Measurements from ENCODE around the gene SCAF4.
"Not testable (repeated sequence)": the region's sequence is repeated elsewhere in the genome, so short reads cannot be mapped to it uniquely, and the experiment has no call there.

The SCAF4 gene

GRCh38 chr21:31731857-31732596 lies at the start of gene SCAF4:
TSS of gene SCAF4 (minus strand) at chr21:31732118. CDS start at chr21:31731692, 426 bp downstream.
- in situ Hi-C loops (cut with HindIII; ENCODE audit: low sequenced_read_pairs) = no loop called here

- in situ Hi-C loops (cut with HindIII; ENCODE audit: low sequenced_read_pairs) = no loop called here
Measured at GRCh38 chr21:31780944-31781343, 49.0 kb upstream of the SCAF4 start.

- in situ Hi-C loops (cut with HindIII; ENCODE audit: low sequenced_read_pairs) = no loop called here
Measured at GRCh38 chr21:31778546-31778945, 46.6 kb upstream of the SCAF4 start.

- in situ Hi-C loops (cut with HindIII; ENCODE audit: low sequenced_read_pairs) = no loop called here
Measured at GRCh38 chr21:31777857-31778256, 45.9 kb upstream of the SCAF4 start.

GRCh38 chr21:31774031-31774430 lies 42.1 kb upstream of the SCAF4 start:
- in situ Hi-C loops (cut with HindIII; ENCODE audit: low sequenced_read_pairs) = no loop called here

GRCh38 chr21:31772674-31773555 lies 41.0 kb upstream of the SCAF4 start:
- in situ Hi-C loops (cut with HindIII; ENCODE audit: low sequenced_read_pairs) = no loop called here

GRCh38 chr21:31771685-31772084 lies 39.8 kb upstream of the SCAF4 start:
- in situ Hi-C loops (cut with HindIII; ENCODE audit: low sequenced_read_pairs) = no loop called here

- in situ Hi-C loops (cut with HindIII; ENCODE audit: low sequenced_read_pairs) = no loop called here
Measured at GRCh38 chr21:31768710-31769109, 36.8 kb upstream of the SCAF4 start.

- in situ Hi-C loops (cut with HindIII; ENCODE audit: low sequenced_read_pairs) = no loop called here
Measured at GRCh38 chr21:31766899-31767298, 35.0 kb upstream of the SCAF4 start.

- in situ Hi-C loops (cut with HindIII; ENCODE audit: low sequenced_read_pairs) = not testable (repeated sequence)
Measured at GRCh38 chr21:31765850-31766249, 33.9 kb upstream of the SCAF4 start.

GRCh38 chr21:31760931-31761330 lies 29.0 kb upstream of the SCAF4 start:
- in situ Hi-C loops (cut with HindIII; ENCODE audit: low sequenced_read_pairs) = no loop called here

GRCh38 chr21:31756787-31757186 lies 24.9 kb upstream of the SCAF4 start:
- in situ Hi-C loops (cut with HindIII; ENCODE audit: low sequenced_read_pairs) = no loop called here

GRCh38 chr21:31755027-31755426 lies 23.1 kb upstream of the SCAF4 start:
- in situ Hi-C loops (cut with HindIII; ENCODE audit: low sequenced_read_pairs) = no loop called here

GRCh38 chr21:31754708-31754960 lies 22.7 kb upstream of the SCAF4 start:
- in situ Hi-C loops (cut with HindIII; ENCODE audit: low sequenced_read_pairs) = no loop called here

GRCh38 chr21:31753949-31754707 lies 22.2 kb upstream of the SCAF4 start:
- in situ Hi-C loops (cut with HindIII; ENCODE audit: low sequenced_read_pairs) = no loop called here

- in situ Hi-C loops (cut with HindIII; ENCODE audit: low sequenced_read_pairs) = no loop called here
Measured at GRCh38 chr21:31752967-31753366, 21.0 kb upstream of the SCAF4 start.

- in situ Hi-C loops (cut with HindIII; ENCODE audit: low sequenced_read_pairs) = no loop called here
Measured at GRCh38 chr21:31752352-31752751, 20.4 kb upstream of the SCAF4 start.

GRCh38 chr21:31750843-31751242 lies 18.9 kb upstream of the SCAF4 start:
- in situ Hi-C loops (cut with HindIII; ENCODE audit: low sequenced_read_pairs) = no loop called here

GRCh38 chr21:31744182-31744800 lies 12.4 kb upstream of the SCAF4 start:
- in situ Hi-C loops (cut with HindIII; ENCODE audit: low sequenced_read_pairs) = no loop called here

- in situ Hi-C loops (cut with HindIII; ENCODE audit: low sequenced_read_pairs) = no loop called here
Measured at GRCh38 chr21:31743712-31744111, 11.8 kb upstream of the SCAF4 start.

GRCh38 chr21:31741116-31741515 lies 9.2 kb upstream of the SCAF4 start:
- in situ Hi-C loops (cut with HindIII; ENCODE audit: low sequenced_read_pairs) = no loop called here
